IMR-90 (cell line): Measurements from ENCODE around the gene PTPN21. TPM values are rescaled to one million over a fixed set of nuclear protein-coding genes. Genes with fewer than 3 reads are reported as not detected.

Experiments used
- ATAC-seq: fragments of 200-7000 bp; cut with Tn5 transposase; 2 replicates; pipeline ENCODE4 v1.9.1; 2020; ENCODE audit warnings: low read depth, mild to moderate bottlenecking, moderate library complexity
- BruUV-seq: library from RNA; stranded (reverse); fragments of 400-500 nt; replicated peaks from 2 replicates; lab custom pipeline; 2021; lab: Mats Ljungman, UMichigan
- CTCF ChIA-PET: fragments of 300-600 bp; formaldehyde crosslinking; extraction: SDS; loops from one replicate; lab custom pipeline; 2021; ENCODE audit warnings: antibody characterized with exemption; lab: Yijun Ruan, JAX
- POLR2A ChIA-PET: fragments of 300-600 bp; sonication (Branson Sonifier 250); formaldehyde crosslinking; loops from one replicate; lab custom pipeline; 2022; ENCODE audit warnings: antibody characterized with exemption; ENCODE audit not compliant: unreplicated experiment; lab: Charles Lee
- DNase-seq: peaks from one replicate; pipeline ENCODE4 v3.0.0; 2013
- H2AFZ ChIP-seq: replicated peaks from 2 replicates; pipeline ENCODE3; 2013; ENCODE audit warnings: low read length, mild to moderate bottlenecking; ENCODE audit not compliant: poor library complexity
- H2AK5ac ChIP-seq: 2 replicates; pipeline ENCODE4 v1.6.1; 2013; ENCODE audit warnings: low read depth, low read length, inconsistent platforms
- H2AK9ac ChIP-seq: replicated peaks from 2 replicates; pipeline ENCODE3; 2013; ENCODE audit warnings: mild to moderate bottlenecking, low read depth, low read length, moderate library complexity; ENCODE audit not compliant: poor library complexity
- H2BK120ac ChIP-seq: 2 replicates; pipeline ENCODE4 v1.6.1; 2013; ENCODE audit warnings: low read depth, low read length, inconsistent platforms
- H2BK15ac ChIP-seq: 3 replicates; pipeline ENCODE4 v1.6.1; 2013; ENCODE audit warnings: low read depth, low read length, inconsistent platforms
- H2BK20ac ChIP-seq: 2 replicates; pipeline ENCODE4 v1.6.1; 2013; ENCODE audit warnings: low read depth, mild to moderate bottlenecking, inconsistent platforms, low read length, moderate library complexity
- H2BK5ac ChIP-seq: 2 replicates; pipeline ENCODE4 v1.6.1; 2013; ENCODE audit warnings: mild to moderate bottlenecking, low read depth, low read length, inconsistent platforms; ENCODE audit not compliant: poor library complexity, severe bottlenecking
- H3K14ac ChIP-seq: replicated peaks from 2 replicates; pipeline ENCODE4 v1.6.1; 2013; ENCODE audit warnings: low read depth, low read length, inconsistent platforms
- H3K18ac ChIP-seq: 2 replicates; pipeline ENCODE4 v1.6.1; 2013; ENCODE audit warnings: low read depth, low read length, control low read depth
- H3K23ac ChIP-seq: 2 replicates; pipeline ENCODE4 v1.6.1; 2013; ENCODE audit warnings: low read depth, low read length, inconsistent platforms
- H3K27ac ChIP-seq: 2 replicates; pipeline ENCODE4 v1.5.1; 2013; ENCODE audit warnings: mild to moderate bottlenecking, control low read depth, low read length; ENCODE audit not compliant: insufficient read depth
- H3K27me3 ChIP-seq: 2 replicates; pipeline ENCODE4 v1.6.1; 2013; ENCODE audit warnings: low read length; ENCODE audit not compliant: control insufficient read depth, insufficient read depth
- H3K36me3 ChIP-seq: 2 replicates; pipeline ENCODE4 v1.6.1; 2013; ENCODE audit warnings: low read length, mixed read lengths; ENCODE audit not compliant: control insufficient read depth, insufficient read depth
- H3K4ac ChIP-seq: 2 replicates; pipeline ENCODE4 v1.6.1; 2013; ENCODE audit warnings: low read depth, low read length, inconsistent platforms
- H3K4me1 ChIP-seq: 2 replicates; pipeline ENCODE4 v1.6.1; 2013; ENCODE audit warnings: low read length, mixed read lengths; ENCODE audit not compliant: control insufficient read depth, insufficient read depth
- H3K4me2 ChIP-seq: 2 replicates; pipeline ENCODE4 v1.6.1; 2013; ENCODE audit warnings: low read depth, mild to moderate bottlenecking, control low read depth, low read length, moderate library complexity
- H3K4me3 ChIP-seq: 2 replicates; pipeline ENCODE4 v1.5.1; 2013; ENCODE audit warnings: low read depth, mild to moderate bottlenecking, control low read depth, low read length, moderate library complexity; ENCODE audit not compliant: insufficient read depth
- H3K56ac ChIP-seq: 2 replicates; pipeline ENCODE4 v1.6.1; 2013; ENCODE audit warnings: low read length, inconsistent platforms; ENCODE audit not compliant: insufficient read depth; ENCODE audit errors: extremely low read depth
- H3K79me1 ChIP-seq, 2 experiments: 2 replicates each; pipeline ENCODE4 v1.6.1; 2013; ENCODE audit warnings: low read length in 2 of 2, inconsistent platforms in 1 of 2, low read depth in 1 of 2
- H3K9ac ChIP-seq: 2 replicates; pipeline ENCODE4 v1.6.1; 2013; ENCODE audit warnings: low read depth, low read length, control low read depth
- H3K9me1 ChIP-seq: 2 replicates; pipeline ENCODE4 v1.6.1; 2013; ENCODE audit warnings: low read length, inconsistent platforms; ENCODE audit not compliant: insufficient read depth
- H3K9me3 ChIP-seq: 2 replicates; pipeline ENCODE4 v1.6.1; 2013; ENCODE audit warnings: low read length; ENCODE audit not compliant: control insufficient read depth, insufficient read depth
- H4K20me1 ChIP-seq: 2 replicates; pipeline ENCODE4 v1.6.1; 2013; ENCODE audit warnings: low read length, inconsistent platforms; ENCODE audit not compliant: insufficient read depth
- H4K5ac ChIP-seq: 2 replicates; pipeline ENCODE4 v1.6.1; 2013; ENCODE audit warnings: mild to moderate bottlenecking, low read depth, low read length, control low read depth
- H4K8ac ChIP-seq, 2 experiments: 2 replicates each; pipeline ENCODE4 v1.6.1; 2013; ENCODE audit warnings: low read depth in 2 of 2, low read length in 2 of 2, control low read depth in 1 of 2, inconsistent platforms in 1 of 2
- H4K91ac ChIP-seq: 2 replicates; pipeline ENCODE4 v1.6.1; 2013; ENCODE audit warnings: low read depth, low read length, inconsistent platforms; ENCODE audit not compliant: insufficient read depth
- RAD21 ChIP-seq: IDR thresholded peaks from 2 replicates; pipeline ENCODE4 v1.6.1; 2012; ENCODE audit warnings: low read length, improper control_type of control experiment
- WGBS, 2 experiments: methylation state at CpG; one replicate each; pipeline versions ENCODE4 v1.1.5 to v1.1.7; 2013; ENCODE audit warnings: missing lambda C conversion rate in 2 of 2; ENCODE audit not compliant: insufficient read length in 1 of 2; ENCODE audit errors: extremely low coverage in 2 of 2; 5-methylcytosine and 5-hydroxymethylcytosine counted together
- dilution Hi-C: fragments of 300-500 bp; cut with HindIII; formaldehyde crosslinking; loops from one replicate; pipeline ENCODE4 v1.14.3; 2018; ENCODE audit warnings: low sequenced_read_pairs; ENCODE audit not compliant: unreplicated experiment
- in situ Hi-C: fragments of 300-500 bp; cut with MboI; formaldehyde crosslinking; loops from 3 replicates; pipeline ENCODE4 v1.14.3; 2019; ENCODE audit warnings: low sequenced_read_pairs, inconsistent platforms, mixed read lengths
- intact Hi-C: fragments of 100-400 bp; cut with micrococcal nuclease; formaldehyde crosslinking; loops from 2 replicates; pipeline ENCODE4 v1.10.0; 2022
- polyA plus RNA-seq, 3 experiments: library from polyadenylated mRNA; depleted of rRNA; stranded (reverse); fragments of >200 nt; gene quantifications; 2 replicates each; pipeline ENCODE4 v1.2.3, GENCODE V29; 2012; ENCODE audit warnings: low replicate concordance in 1 of 3
- total RNA-seq: library from RNA; depleted of rRNA; stranded (reverse); fragments of >200 nt; gene quantifications from 2 replicates; pipeline ENCODE4 v1.2.3, GENCODE V29; 2012

The PTPN21 gene
- total and polyA plus RNA-seq, 2 of the 4 experiments (the other 2 are of a cell fraction) = 10.4 to 10.7 TPM

GRCh38 chr14:88535149-88535548 lies 19.7 kb downstream of the PTPN21 start:
- H3K79me1 ChIP-seq = peaks cover 32 to 51% of the 10 kb centered on the region in 2 experiments
- intact Hi-C loops (no loop called here), in situ Hi-C loops (no loop called here), dilution Hi-C loops (no loop called here)
- DNase-seq (no peak), ATAC-seq (no peak)
- no peak overlapping the region for H3K9ac ChIP-seq
- no peak overlapping the region for H3K4me3 ChIP-seq
- H2BK120ac ChIP-seq = no peak overlapping the region
- no peak overlapping the region for H3K23ac ChIP-seq
- H3K27ac ChIP-seq = no peak overlapping the region
- H3K56ac ChIP-seq = no peak overlapping the region
- no peak overlapping the region for H4K5ac ChIP-seq
- no peak overlapping the region for H2BK5ac ChIP-seq
- H2BK15ac ChIP-seq = no peak overlapping the region
- ChIA-PET POLR2A (no interaction called here), CTCF (interaction anchor here (0.8 kb wide), 1 partner anchor 8 kb away, joined by 3 read pairs; no protein-coding TSS in a partner anchor)
- H3K4ac ChIP-seq = no peak overlapping the region
- H4K8ac ChIP-seq = no peak overlapping the region
- peaks cover 16% of the 10 kb centered on the region for H3K36me3 ChIP-seq
- H3K18ac ChIP-seq = no peak overlapping the region
- no peak for TF ChIP-seq RAD21
- no peak overlapping the region for H3K4me2 ChIP-seq
- no peak overlapping the region for H3K14ac ChIP-seq
- no peak overlapping the region for H2BK20ac ChIP-seq
- H3K9me3 ChIP-seq = no peaks in the 10 kb centered on the region
- no peak overlapping the region for H2AK5ac ChIP-seq
- no peak overlapping the region for H2AK9ac ChIP-seq
- no peaks in the 10 kb centered on the region for H3K27me3 ChIP-seq
- no TSS peak for BruUV-seq
- no peak overlapping the region for H4K91ac ChIP-seq
- no CpG with 5 or more reads among the region's 4 CpGs for whole genome bisulfite sequencing, 2 experiments
- H3K9me1 ChIP-seq = 0 out of 2 replicates have a peak, but pooled peaks cover 8% of the 10 kb centered on the region
- H3K4me1 ChIP-seq = 0 out of 2 replicates have a peak, but pooled peaks cover 2% of the 10 kb centered on the region
- H2AFZ ChIP-seq = no peak overlapping the region
- H4K20me1 ChIP-seq = peaks cover 10% of the 10 kb centered on the region
